Measurements from ENCODE around the gene SLIT3. TPM values are rescaled to one million over a fixed set of nuclear protein-coding genes. Genes with fewer than 3 reads are reported as not detected.

SLIT3 gene
- total RNA-seq, 1 donor from 2014 or later: 0.22 TPM

DNA sequence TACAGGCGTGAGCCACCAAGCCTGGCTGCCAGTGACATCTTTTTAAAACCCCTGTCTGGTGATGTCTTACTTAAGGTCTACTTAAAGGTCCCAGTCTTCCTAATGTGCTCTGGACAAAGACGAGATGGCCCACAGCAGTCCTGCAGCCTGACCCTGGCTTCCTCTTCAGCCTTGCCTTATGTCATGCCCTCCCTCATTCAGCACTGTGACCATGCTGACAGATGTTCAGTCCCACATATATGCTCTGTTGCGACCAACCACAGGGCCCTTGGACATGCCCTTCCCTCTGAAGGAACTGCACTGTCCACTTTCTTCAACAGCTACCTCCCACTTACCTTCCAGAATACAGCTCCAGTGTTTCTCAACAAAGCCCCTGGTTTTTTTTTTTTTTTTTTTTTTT, 548.9 kb downstream of the SLIT3 start:
- peaks cover 14% of the 10 kb centered on the region for H3K27me3 Mint-ChIP-seq (ENCODE audit: insufficient read depth, low read depth)
- H3K27ac ChIP-seq: no peak overlapping the region
- no peaks in the 10 kb centered on the region for H3F3A ChIP-seq (ENCODE audit: low read depth)
- no peaks in the 10 kb centered on the region for H4K20me1 ChIP-seq (ENCODE audit: low read depth)
- H3K9me3 ChIP-seq (ENCODE audit: low read depth): no peaks in the 10 kb centered on the region
- H2AFZ ChIP-seq (replicated peaks): no peak overlapping the region
- peaks cover 4% of the 10 kb centered on the region for H3K36me3 Mint-ChIP-seq
- H3K4me1 Mint-ChIP-seq: peaks cover 12% of the 10 kb centered on the region
- peaks cover 12% of the 10 kb centered on the region for H3K27me3 ChIP-seq
- H3K4me3 ChIP-seq: no peak overlapping the region
- H3K79me2 ChIP-seq (ENCODE audit: low read depth): no peaks in the 10 kb centered on the region
- DNase-seq (ENCODE audit: low spot score): no peak
- H3K36me3 ChIP-seq: no peaks in the 10 kb centered on the region
- no peak overlapping the region for H3K4me3 Mint-ChIP-seq
- H3K4me2 ChIP-seq: no peak overlapping the region
- no peak overlapping the region for H3K9ac ChIP-seq
- peaks cover 8% of the 10 kb centered on the region for H3K4me1 ChIP-seq
- TF ChIP-seq EZH2 (IDR thresholded peaks at IDR 0.05): no peak
- TF ChIP-seq, protein P1, sequence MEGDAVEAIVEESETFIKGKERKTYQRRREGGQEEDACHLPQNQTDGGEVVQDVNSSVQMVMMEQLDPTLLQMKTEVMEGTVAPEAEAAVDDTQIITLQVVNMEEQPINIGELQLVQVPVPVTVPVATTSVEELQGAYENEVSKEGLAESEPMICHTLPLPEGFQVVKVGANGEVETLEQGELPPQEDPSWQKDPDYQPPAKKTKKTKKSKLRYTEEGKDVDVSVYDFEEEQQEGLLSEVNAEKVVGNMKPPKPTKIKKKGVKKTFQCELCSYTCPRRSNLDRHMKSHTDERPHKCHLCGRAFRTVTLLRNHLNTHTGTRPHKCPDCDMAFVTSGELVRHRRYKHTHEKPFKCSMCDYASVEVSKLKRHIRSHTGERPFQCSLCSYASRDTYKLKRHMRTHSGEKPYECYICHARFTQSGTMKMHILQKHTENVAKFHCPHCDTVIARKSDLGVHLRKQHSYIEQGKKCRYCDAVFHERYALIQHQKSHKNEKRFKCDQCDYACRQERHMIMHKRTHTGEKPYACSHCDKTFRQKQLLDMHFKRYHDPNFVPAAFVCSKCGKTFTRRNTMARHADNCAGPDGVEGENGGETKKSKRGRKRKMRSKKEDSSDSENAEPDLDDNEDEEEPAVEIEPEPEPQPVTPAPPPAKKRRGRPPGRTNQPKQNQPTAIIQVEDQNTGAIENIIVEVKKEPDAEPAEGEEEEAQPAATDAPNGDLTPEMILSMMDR (IDR thresholded peaks at IDR 0.05): no peak
- TF ChIP-seq EZH2phosphoT487 (IDR thresholded peaks at IDR 0.05): no peak
- H3K27ac Mint-ChIP-seq: peak overlapping the region; percentile 44
- H3K9me3 Mint-ChIP-seq: no peaks in the 10 kb centered on the region

DNA sequence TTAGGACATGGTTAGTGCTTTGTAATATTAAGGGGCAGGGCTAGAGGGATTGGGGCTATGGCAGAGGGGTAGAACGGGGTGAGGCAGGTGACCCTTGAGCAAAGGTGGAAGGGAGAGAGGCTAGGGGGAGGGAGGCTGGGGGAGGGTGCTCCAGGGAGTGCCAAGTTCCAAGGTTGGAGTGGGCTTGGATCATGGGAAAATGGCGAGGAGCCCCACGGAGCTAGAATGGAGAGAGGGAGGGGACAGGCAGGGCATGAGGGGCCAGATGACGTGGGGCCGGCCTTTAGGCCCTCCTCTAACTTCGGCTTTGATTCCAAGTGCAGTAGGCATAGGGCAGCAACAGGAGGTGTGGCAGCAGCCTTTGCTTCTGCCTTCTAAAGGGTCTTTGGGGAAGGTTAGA, 550.0 kb downstream of the SLIT3 start:
- Mint-ChIP-seq H3K36me3 (peaks cover 7% of the 10 kb centered on the region), H3K27me3 (ENCODE audit: insufficient read depth, low read depth) (peaks cover 12% of the 10 kb centered on the region), H3K9me3 (peaks cover 2% of the 10 kb centered on the region), H3K4me3 (no peak overlapping the region), H3K27ac (no peak overlapping the region), H3K4me1 (peaks cover 6% of the 10 kb centered on the region)
- TF ChIP-seq EZH2phosphoT487 (IDR thresholded peaks at IDR 0.05) (no peak), EZH2 (IDR thresholded peaks at IDR 0.05) (no peak)
- TF ChIP-seq, protein P1 (IDR thresholded peaks at IDR 0.05): no peak
- H3K4me1 ChIP-seq: no peaks in the 10 kb centered on the region
- no peaks in the 10 kb centered on the region for H3K36me3 ChIP-seq
- no peak overlapping the region for H3K4me3 ChIP-seq
- H3K79me2 ChIP-seq (ENCODE audit: low read depth): no peaks in the 10 kb centered on the region
- no peaks in the 10 kb centered on the region for H4K20me1 ChIP-seq (ENCODE audit: low read depth)
- no peak overlapping the region for H2AFZ ChIP-seq (replicated peaks)
- peaks cover 13% of the 10 kb centered on the region for H3K27me3 ChIP-seq
- H3F3A ChIP-seq (ENCODE audit: low read depth): no peaks in the 10 kb centered on the region
- no peak overlapping the region for H3K9ac ChIP-seq
- no peak overlapping the region for H3K4me2 ChIP-seq
- no peak overlapping the region for H3K27ac ChIP-seq
- no peak for DNase-seq (ENCODE audit: low spot score)
- H3K9me3 ChIP-seq (ENCODE audit: low read depth): no peaks in the 10 kb centered on the region

GRCh38 chr5:168749391-168750100, 551.4 kb downstream of the SLIT3 start:
- H4K20me1 ChIP-seq (ENCODE audit: low read depth): no peaks in the 10 kb centered on the region
- no peaks in the 10 kb centered on the region for H3F3A ChIP-seq (ENCODE audit: low read depth)
- H3K4me2 ChIP-seq: no peak overlapping the region
- no peak overlapping the region for H3K27ac Mint-ChIP-seq
- H3K36me3 Mint-ChIP-seq: peaks cover 12% of the 10 kb centered on the region
- no peak overlapping the region for H3K4me3 ChIP-seq
- H3K27ac ChIP-seq: no peak overlapping the region
- no peak overlapping the region for H3K9ac ChIP-seq
- H3K79me2 ChIP-seq (ENCODE audit: low read depth): no peaks in the 10 kb centered on the region
- H3K9me3 ChIP-seq (ENCODE audit: low read depth): no peaks in the 10 kb centered on the region
- peaks cover 13% of the 10 kb centered on the region for H3K9me3 Mint-ChIP-seq
- H3K4me3 Mint-ChIP-seq: no peak overlapping the region
- no peaks in the 10 kb centered on the region for H3K36me3 ChIP-seq
- H2AFZ ChIP-seq (replicated peaks): no peak overlapping the region
- H3K4me1 Mint-ChIP-seq: peaks cover 6% of the 10 kb centered on the region
- no peak for DNase-seq (ENCODE audit: low spot score)
- TF ChIP-seq, protein P1 (IDR thresholded peaks at IDR 0.05): no peak
- TF ChIP-seq EZH2phosphoT487 (IDR thresholded peaks at IDR 0.05) (no peak), EZH2 (IDR thresholded peaks at IDR 0.05) (no peak)
- peaks cover 13% of the 10 kb centered on the region for H3K27me3 ChIP-seq
- H3K27me3 Mint-ChIP-seq (ENCODE audit: insufficient read depth, low read depth): peaks cover 10% of the 10 kb centered on the region
- H3K4me1 ChIP-seq: no peaks in the 10 kb centered on the region
